Activated gamma-delta T cell treated with Interleukin-2 at 50 U/mL for 16 hours (primary cell): ENCODE measurements around the gene CENPB.

Experiments
- DNase-seq: peaks from one replicate; pipeline ENCODE4 v3.0.0-alpha.2; 2020

Gene CENPB

GRCh38 chr20:3786126-3786484 is 435 bp downstream of the CENPB start:
- DNase-seq = no peak

- DNase-seq = no peak
Observed at GRCh38 chr20:3785240-3786125, 1.1 kb downstream of the CENPB start.

- no peak for DNase-seq
Observed at GRCh38 chr20:3784863-3785239, 1.7 kb downstream of the CENPB start.

GRCh38 chr20:3784216-3784853 is 2.2 kb downstream of the CENPB start:
- DNase-seq = no peak

GRCh38 chr20:3783511-3784195 is 2.9 kb downstream of the CENPB start:
- DNase-seq = no peak

GRCh38 chr20:3783068-3783489 is 3.5 kb downstream of the CENPB start:
- DNase-seq = no peak

GRCh38 chr20:3782597-3782996 is 3.9 kb downstream of the CENPB start:
- DNase-seq = no peak

GRCh38 chr20:3781153-3781910 is 5.2 kb downstream of the CENPB start, which contains the start of gene SPEF1:
Gene SPEF1 (minus strand): TSS chr20:3781448. CDS start chr20:3781287, 161 bp downstream.
- no peak for DNase-seq

GRCh38 chr20:3778976-3779375 is 7.6 kb downstream of the CENPB start:
- DNase-seq = no peak

GRCh38 chr20:3777716-3778629 is 8.6 kb downstream of the CENPB start:
- peak; percentile 44 for DNase-seq

- no peak for DNase-seq
Observed at GRCh38 chr20:3777381-3777715, 9.2 kb downstream of the CENPB start.

GRCh38 chr20:3775457-3776108 is 11.0 kb downstream of the CENPB start:
- no peak for DNase-seq

- no peak for DNase-seq
Observed at GRCh38 chr20:3771552-3772058, 14.9 kb downstream of the CENPB start.

- peak; percentile 79 for DNase-seq
Observed at GRCh38 chr20:3768342-3769130, 18.0 kb downstream of the CENPB start.

- peak; percentile 94 for DNase-seq
Observed at GRCh38 chr20:3767427-3768341, 18.9 kb downstream of the CENPB start, which contains the start of gene ADISSP. Gene ADISSP (minus strand): TSS chr20:3767753. CDS start chr20:3760100, 7,653 bp downstream.

- DNase-seq = no peak
Observed at GRCh38 chr20:3767110-3767426, 19.5 kb downstream of the CENPB start.

- DNase-seq = no peak
Observed at GRCh38 chr20:3766422-3767109, 20.0 kb downstream of the CENPB start.

GRCh38 chr20:3765171-3765882 is 21.2 kb downstream of the CENPB start:
- no peak for DNase-seq
